Spinal cord (tissue), 10 donors: ENCODE measurements around the gene ZBP1. TPM values are rescaled to one million over a fixed set of nuclear protein-coding genes. Genes with fewer than 3 reads are reported as not detected.
A peak's percentile ranks its signal among the peaks of the same experiment; 100 is the strongest.

Source experiments
- DNase-seq, 6 donors: peaks; one replicate each; pipeline versions ENCODE4 v3.0.0 to v3.0.0-alpha.2; 2013 to 2015; ENCODE audit warnings: low spot score in 6 of 6, low read depth in 4 of 6
- H3K27ac ChIP-seq: one replicate; pipeline ENCODE4 v1.5.1; 2013; ENCODE audit warnings: low read depth, low read length, control low read depth
- H3K27me3 ChIP-seq: one replicate; pipeline ENCODE4 v1.6.1; 2013; ENCODE audit warnings: low read length; ENCODE audit not compliant: control insufficient read depth, insufficient read depth
- H3K36me3 ChIP-seq: one replicate; pipeline ENCODE4 v1.6.1; 2013; ENCODE audit warnings: low read length; ENCODE audit not compliant: control insufficient read depth, insufficient read depth
- H3K4me1 ChIP-seq: one replicate; pipeline ENCODE4 v1.6.1; 2013; ENCODE audit warnings: low read length; ENCODE audit not compliant: control insufficient read depth, insufficient read depth
- H3K4me3 ChIP-seq: one replicate; pipeline ENCODE4 v1.5.1; 2013; ENCODE audit warnings: low read depth, low read length, control low read depth
- H3K9me3 ChIP-seq: one replicate; pipeline ENCODE4 v1.6.1; 2013; ENCODE audit warnings: low read length; ENCODE audit not compliant: control insufficient read depth, insufficient read depth
- WGBS: methylation state at CpG from one replicate; pipeline ENCODE4 v1.1.5; 2013; ENCODE audit warnings: missing lambda C conversion rate; ENCODE audit not compliant: insufficient coverage; 5-methylcytosine and 5-hydroxymethylcytosine counted together
- polyA plus RNA-seq, 2 donors: library from polyadenylated mRNA; unstranded; fragments of 120-200 nt; gene quantifications; one replicate each; pipeline ENCODE4 v1.2.1, GENCODE V29; 2013; ENCODE audit not compliant: insufficient read length in 2 of 2
- total RNA-seq, 2 donors: library from RNA; depleted of rRNA in 1 of 2; stranded (reverse); fragments of 120-200 nt in 1 of 2; fragments of >200 nt in 1 of 2; gene quantifications; one replicate each; pipeline versions ENCODE4 v1.2.3 to v1.2.4, GENCODE V29; 2013 to 2014
- donor health status: healthy.

The ZBP1 gene
- total and polyA plus RNA-seq, 4 donors = 0.06 to 0.20 (median 0.14) TPM; not detected in 1

GRCh38 chr20:57663681-57664451, 43.6 kb upstream of the ZBP1 start:
- Histone ChIP-seq H3K4me1 (peaks cover 67% of the 10 kb centered on the region), H3K36me3 (peaks cover 27% of the 10 kb centered on the region), H3K27me3 (no peaks in the 10 kb centered on the region), H3K4me3 (no peak overlapping the region), H3K27ac (no peak overlapping the region), H3K9me3 (no peaks in the 10 kb centered on the region)
- 97% methylated on average over 25 of the region's 27 CpGs for WGBS
- DNase-seq = no peak

GRCh38 chr20:57663241-57663640, 43.0 kb upstream of the ZBP1 start:
- H3K27ac ChIP-seq = no peak overlapping the region
- H3K27me3 ChIP-seq = no peaks in the 10 kb centered on the region
- peaks cover 34% of the 10 kb centered on the region for H3K36me3 ChIP-seq
- DNase-seq = no peak
- no peak overlapping the region for H3K4me3 ChIP-seq
- 89% methylated on average over 9 of the region's 9 CpGs for WGBS
- H3K4me1 ChIP-seq = peaks cover 66% of the 10 kb centered on the region
- H3K9me3 ChIP-seq = no peaks in the 10 kb centered on the region

GRCh38 chr20:57662456-57663240, 42.4 kb upstream of the ZBP1 start:
- Histone ChIP-seq H3K27me3 (no peaks in the 10 kb centered on the region), H3K4me1 (peaks cover 66% of the 10 kb centered on the region), H3K9me3 (no peaks in the 10 kb centered on the region), H3K36me3 (peaks cover 37% of the 10 kb centered on the region), H3K27ac (no peak overlapping the region), H3K4me3 (no peak overlapping the region)
- DNase-seq = peak in 1 of 6 donors; percentile 54
- 52% methylated on average over 13 of the region's 21 CpGs for WGBS

- no peak overlapping the region for H3K27ac ChIP-seq
- H3K36me3 ChIP-seq = peaks cover 45% of the 10 kb centered on the region
- no peaks in the 10 kb centered on the region for H3K27me3 ChIP-seq
- H3K4me1 ChIP-seq = peaks cover 62% of the 10 kb centered on the region
- DNase-seq = no peak
- H3K9me3 ChIP-seq = no peaks in the 10 kb centered on the region
- H3K4me3 ChIP-seq = no peak overlapping the region
- WGBS = 72% methylated on average over 26 of the region's 26 CpGs
Measured at GRCh38 chr20:57661746-57662455, 41.7 kb upstream of the ZBP1 start.

- Histone ChIP-seq H3K27me3 (no peaks in the 10 kb centered on the region), H3K4me3 (no peak overlapping the region), H3K4me1 (peaks cover 66% of the 10 kb centered on the region), H3K27ac (no peak overlapping the region), H3K9me3 (no peaks in the 10 kb centered on the region), H3K36me3 (peaks cover 52% of the 10 kb centered on the region)
- 52% methylated on average over 27 of the region's 31 CpGs for WGBS
- peak in 2 of 6 donors; percentile 62 to 64 for DNase-seq
Measured at GRCh38 chr20:57660922-57661745, 40.9 kb upstream of the ZBP1 start.

- Histone ChIP-seq H3K4me1 (peaks cover 67% of the 10 kb centered on the region), H3K27me3 (no peaks in the 10 kb centered on the region), H3K9me3 (no peaks in the 10 kb centered on the region), H3K27ac (no peak overlapping the region), H3K36me3 (peaks cover 59% of the 10 kb centered on the region), H3K4me3 (no peak overlapping the region)
- WGBS = 96% methylated on average over 11 of the region's 13 CpGs
- no peak for DNase-seq
Measured at GRCh38 chr20:57660181-57660921, 40.1 kb upstream of the ZBP1 start.

- 82% methylated on average over 24 of the region's 24 CpGs for WGBS
- Histone ChIP-seq H3K4me1 (peaks cover 71% of the 10 kb centered on the region), H3K9me3 (no peaks in the 10 kb centered on the region), H3K27ac (no peak overlapping the region), H3K27me3 (no peaks in the 10 kb centered on the region), H3K4me3 (no peak overlapping the region), H3K36me3 (peaks cover 66% of the 10 kb centered on the region)
- DNase-seq = no peak
Measured at GRCh38 chr20:57659517-57660180, 39.4 kb upstream of the ZBP1 start.

GRCh38 chr20:57658833-57659516, 38.7 kb upstream of the ZBP1 start:
- H3K27ac ChIP-seq = no peak overlapping the region
- H3K9me3 ChIP-seq = no peaks in the 10 kb centered on the region
- no peak overlapping the region for H3K4me3 ChIP-seq
- H3K4me1 ChIP-seq = peaks cover 70% of the 10 kb centered on the region
- H3K36me3 ChIP-seq = peaks cover 65% of the 10 kb centered on the region
- 84% methylated on average over 25 of the region's 25 CpGs for WGBS
- no peaks in the 10 kb centered on the region for H3K27me3 ChIP-seq
- no peak for DNase-seq
